Activated CD8-positive, alpha-beta T cell treated with anti-CD3 and anti-CD28 coated beads for 36 hours (primary cell): Measurements from ENCODE around the gene B4GALNT4. TPM values are rescaled to one million over a fixed set of nuclear protein-coding genes. Genes with fewer than 3 reads are reported as not detected.
"Not testable (repeated sequence)": the region's sequence is repeated elsewhere in the genome, so short reads cannot be mapped to it uniquely, and the experiment has no call there.

ENCODE experiments used
- ATAC-seq: fragments of 200-7000 bp; cut with Tn5 transposase; one replicate; pipeline ENCODE4 v1.10.0; 2021; ENCODE audit warnings: mild to moderate bottlenecking, moderate library complexity
- CTCF ChIA-PET: fragments of 350-600 bp; sonication (Branson Sonifier 250); formaldehyde crosslinking; loops from one replicate; lab custom pipeline; 2021; ENCODE audit warnings: antibody characterized with exemption; lab: Charles Lee
- POLR2A ChIA-PET: fragments of 350-600 bp; sonication (Branson Sonifier 250); formaldehyde crosslinking; loops from one replicate; lab custom pipeline; 2021; ENCODE audit warnings: antibody characterized with exemption; lab: Charles Lee
- DNase-seq: peaks from one replicate; pipeline ENCODE4 v3.0.0-alpha.2; 2020
- H3K27ac Mint-ChIP-seq: one replicate; pipeline ENCODE4 v1.8.0; 2021; ENCODE audit warnings: mild to moderate bottlenecking, mixed read lengths
- H3K27me3 Mint-ChIP-seq: one replicate; pipeline ENCODE4 v1.8.0; 2021; ENCODE audit warnings: mixed read lengths
- H3K36me3 Mint-ChIP-seq: one replicate; pipeline ENCODE4 v1.8.0; 2021; ENCODE audit warnings: low read depth, mixed read lengths
- H3K4me1 Mint-ChIP-seq: one replicate; pipeline ENCODE4 v1.8.0; 2021; ENCODE audit warnings: low read depth, mixed read lengths
- H3K4me3 Mint-ChIP-seq: one replicate; pipeline ENCODE4 v1.8.0; 2021; ENCODE audit warnings: mild to moderate bottlenecking, moderate library complexity, mixed read lengths
- H3K9me3 Mint-ChIP-seq: one replicate; pipeline ENCODE4 v1.8.0; 2021; ENCODE audit warnings: mixed read lengths
- intact Hi-C: fragments of 100-400 bp; cut with micrococcal nuclease; formaldehyde crosslinking; loops from one replicate; pipeline ENCODE4 v1.10.0; 2022
- total RNA-seq, 2 experiments: library from RNA; stranded (reverse); gene quantifications; one replicate each; pipeline ENCODE4 v1.2.3, GENCODE V29; 2021
- TF ChIP-seq, protein P1 (sequence below): fragments of 200-600 bp; IDR thresholded peaks from one replicate; pipeline ENCODE4 v1.8.0; 2022; ENCODE audit warnings: antibody characterized with exemption, mild to moderate bottlenecking

Gene B4GALNT4
- total RNA-seq = 1 to 10 TPM; 1.5 to 3.4 TPM

DNA sequence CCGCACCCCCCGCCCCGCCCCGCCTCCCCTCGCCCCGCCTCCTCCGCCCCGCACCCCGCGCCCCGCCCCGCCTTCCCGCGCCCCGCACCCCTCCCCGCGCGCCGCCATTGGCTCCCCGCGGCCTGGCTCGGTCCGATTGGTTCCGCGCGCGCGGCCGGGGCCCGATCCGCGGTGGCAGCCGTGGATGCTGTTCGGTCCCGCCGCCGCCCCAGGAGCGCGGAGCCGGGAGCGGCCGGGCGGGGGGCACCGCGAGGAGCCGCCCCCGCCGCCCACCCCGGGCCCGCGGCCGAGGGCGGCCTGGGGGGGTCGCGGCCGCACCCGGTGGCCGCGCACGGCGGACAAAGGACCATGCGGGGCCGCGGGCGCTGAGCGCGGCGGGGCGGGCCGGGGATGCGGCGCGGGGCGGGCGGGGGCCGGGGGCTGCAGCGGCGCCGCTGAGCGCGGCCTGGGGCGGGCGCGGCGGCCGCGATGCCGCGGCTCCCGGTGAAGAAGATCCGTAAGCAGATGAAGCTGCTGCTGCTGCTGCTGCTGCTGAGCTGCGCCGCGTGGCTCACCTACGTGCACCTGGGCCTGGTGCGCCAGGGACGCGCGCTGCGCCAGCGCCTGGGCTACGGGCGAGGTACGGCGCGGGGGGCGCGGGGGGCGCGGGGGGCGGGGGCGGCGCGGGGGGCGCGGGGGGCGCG, at the start of gene B4GALNT4:
B4GALNT4 (plus strand) TSS at position 164 of the 683 bp plus-strand sequence; CDS start at position 469, 305 bp downstream.
- Mint-ChIP-seq H3K27me3 (peaks cover 37% of the 10 kb centered on the region), H3K9me3 (peaks cover 1% of the 10 kb centered on the region), H3K4me1 (peaks cover 3% of the 10 kb centered on the region), H3K27ac (no peak within 1 kb of the TSS), H3K4me3 (peak within 1 kb of the TSS; percentile 62), H3K36me3 (no peaks in the 10 kb centered on the region)
- TF ChIP-seq, protein P1, sequence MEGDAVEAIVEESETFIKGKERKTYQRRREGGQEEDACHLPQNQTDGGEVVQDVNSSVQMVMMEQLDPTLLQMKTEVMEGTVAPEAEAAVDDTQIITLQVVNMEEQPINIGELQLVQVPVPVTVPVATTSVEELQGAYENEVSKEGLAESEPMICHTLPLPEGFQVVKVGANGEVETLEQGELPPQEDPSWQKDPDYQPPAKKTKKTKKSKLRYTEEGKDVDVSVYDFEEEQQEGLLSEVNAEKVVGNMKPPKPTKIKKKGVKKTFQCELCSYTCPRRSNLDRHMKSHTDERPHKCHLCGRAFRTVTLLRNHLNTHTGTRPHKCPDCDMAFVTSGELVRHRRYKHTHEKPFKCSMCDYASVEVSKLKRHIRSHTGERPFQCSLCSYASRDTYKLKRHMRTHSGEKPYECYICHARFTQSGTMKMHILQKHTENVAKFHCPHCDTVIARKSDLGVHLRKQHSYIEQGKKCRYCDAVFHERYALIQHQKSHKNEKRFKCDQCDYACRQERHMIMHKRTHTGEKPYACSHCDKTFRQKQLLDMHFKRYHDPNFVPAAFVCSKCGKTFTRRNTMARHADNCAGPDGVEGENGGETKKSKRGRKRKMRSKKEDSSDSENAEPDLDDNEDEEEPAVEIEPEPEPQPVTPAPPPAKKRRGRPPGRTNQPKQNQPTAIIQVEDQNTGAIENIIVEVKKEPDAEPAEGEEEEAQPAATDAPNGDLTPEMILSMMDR = no peak
- intact Hi-C loops = no loop called here
- DNase-seq = no peak
- CTCF ChIA-PET = interaction anchor here (0.6 to 1.5 kb wide), 2 partner anchors 11 to 135 kb away, joined by 3 to 6 read pairs; no protein-coding TSS in a partner anchor
- peak; percentile 45 for ATAC-seq
- POLR2A ChIA-PET = interaction anchor here (0.9 kb wide), 1 partner anchor 80 kb away, joined by 3 read pairs; the partner anchor contains the start of gene PGGHG

DNA sequence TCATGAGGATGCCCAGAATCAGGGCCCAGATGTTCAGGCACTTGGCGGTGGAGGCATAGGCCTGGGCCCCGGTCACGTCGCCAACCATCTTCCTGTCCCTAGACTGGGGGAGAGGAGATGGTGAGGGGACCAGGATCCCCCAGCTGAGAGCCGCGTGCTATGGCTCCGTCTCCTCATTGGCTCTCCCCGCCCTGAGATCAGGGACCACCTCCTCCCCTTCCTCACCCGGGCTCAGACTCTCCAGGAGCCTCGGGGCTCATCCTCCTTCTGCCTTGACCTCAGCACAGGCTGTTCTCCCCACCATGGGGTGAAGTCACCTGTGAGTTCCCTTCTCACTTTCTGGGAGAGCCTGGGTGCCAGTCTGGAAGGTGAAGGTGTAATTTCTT, 49.4 kb upstream of the B4GALNT4 start:
- peaks cover 35% of the 10 kb centered on the region for H3K36me3 Mint-ChIP-seq
- H3K9me3 Mint-ChIP-seq, H3K27me3 Mint-ChIP-seq: not testable (repeated sequence)
- peak; percentile 58 for DNase-seq
- peak overlapping the region; percentile 96 for H3K27ac Mint-ChIP-seq
- ChIA-PET CTCF (interaction anchor here (0.9 kb wide), 1 partner anchor 41 kb away, joined by 3 read pairs; no protein-coding TSS in a partner anchor), POLR2A (interaction anchor here (1.0 to 2.3 kb wide), 3 partner anchors 10 to 35 kb away, joined by 4 to 12 read pairs (median 8); partner anchors contain the start of gene IFITM5)
- H3K4me1 Mint-ChIP-seq = peaks cover 36% of the 10 kb centered on the region
- H3K4me3 Mint-ChIP-seq = peak overlapping the region; percentile 90
- ATAC-seq = peak; percentile 41
- intact Hi-C loops = loop anchor here (10.0 kb wide), 1 partner anchor 55 kb away; no protein-coding TSS in a partner anchor

- TF ChIP-seq, protein P1 = no peak
- Mint-ChIP-seq H3K36me3 (peaks cover 13% of the 10 kb centered on the region), H3K9me3 (no peaks in the 10 kb centered on the region), H3K4me3 (no peak overlapping the region), H3K27ac (no peak overlapping the region), H3K27me3 (no peaks in the 10 kb centered on the region), H3K4me1 (peaks cover 51% of the 10 kb centered on the region)
- CTCF ChIA-PET = interaction anchor here (1.0 to 1.4 kb wide), 4 partner anchors 17 to 73 kb away, joined by 3 to 4 read pairs (median 3); partner anchors contain the start of gene IFITM2
- ATAC-seq (no peak), DNase-seq (no peak)
- POLR2A ChIA-PET = interaction anchor here (0.7 to 4.9 kb wide), 4 partner anchors 8 to 116 kb away, joined by 3 to 41 read pairs (median 4); no protein-coding TSS in a partner anchor
- intact Hi-C loops = no loop called here
These were observed 45.1 kb upstream of the B4GALNT4 start for GRCh38 chr11:324156-324555.

DNA sequence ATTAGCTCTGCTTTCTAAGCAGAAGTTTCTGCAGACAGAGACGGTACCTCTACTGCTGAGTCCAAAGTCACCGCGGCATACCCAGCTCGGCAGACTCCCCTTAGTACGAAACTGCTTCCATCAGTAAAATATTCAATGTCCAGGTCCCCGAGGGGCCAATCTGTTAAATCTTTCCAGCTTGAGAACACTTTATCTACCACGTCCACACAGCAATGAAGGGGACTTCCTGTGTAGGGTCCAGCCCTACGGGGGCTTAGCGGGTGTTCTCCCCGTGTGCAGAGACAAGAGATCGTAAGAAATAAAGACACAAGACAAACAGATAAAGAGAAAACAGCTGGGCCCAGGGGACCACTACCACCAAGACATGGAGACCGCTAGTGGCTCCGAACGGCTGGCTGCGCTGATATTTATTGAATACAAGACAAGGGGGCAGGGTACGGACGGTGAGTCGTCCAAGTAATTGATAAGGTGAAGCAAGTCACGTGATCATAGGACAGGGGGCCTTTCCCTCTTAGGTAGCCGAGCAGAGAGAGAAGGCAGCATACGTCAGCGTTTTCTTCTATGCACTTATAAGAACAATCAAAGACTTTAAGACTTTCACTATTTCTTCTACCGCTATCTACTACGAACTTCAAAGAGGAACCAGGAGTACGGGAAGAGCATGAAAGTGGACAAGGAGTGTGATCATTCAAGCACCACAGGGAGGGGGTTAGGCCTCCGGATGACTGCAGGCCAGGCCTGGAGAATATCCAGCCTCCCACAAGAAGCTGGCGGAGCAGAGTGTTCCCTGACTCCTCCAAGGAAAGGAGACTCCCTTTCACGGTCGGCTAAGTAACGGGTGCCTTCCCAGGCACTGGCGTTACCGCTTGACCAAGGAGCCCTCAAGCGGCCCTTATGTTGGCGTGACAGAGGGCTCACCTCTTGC, 44.4 kb upstream of the B4GALNT4 start:
- H3K9me3 Mint-ChIP-seq, ATAC-seq, H3K36me3 Mint-ChIP-seq, intact Hi-C loops, H3K27me3 Mint-ChIP-seq, DNase-seq, H3K4me3 Mint-ChIP-seq, H3K27ac Mint-ChIP-seq: not testable (repeated sequence)
- ChIA-PET POLR2A (interaction anchor here (0.7 to 5.8 kb wide), 7 partner anchors 9 to 187 kb away, joined by 3 to 41 read pairs (median 4); no protein-coding TSS in a partner anchor), CTCF (interaction anchor here (1.0 to 1.4 kb wide), 5 partner anchors 8 to 74 kb away, joined by 3 to 4 read pairs (median 3); partner anchors contain the start of gene IFITM2)
- peaks cover 58% of the 10 kb centered on the region for H3K4me1 Mint-ChIP-seq

DNA sequence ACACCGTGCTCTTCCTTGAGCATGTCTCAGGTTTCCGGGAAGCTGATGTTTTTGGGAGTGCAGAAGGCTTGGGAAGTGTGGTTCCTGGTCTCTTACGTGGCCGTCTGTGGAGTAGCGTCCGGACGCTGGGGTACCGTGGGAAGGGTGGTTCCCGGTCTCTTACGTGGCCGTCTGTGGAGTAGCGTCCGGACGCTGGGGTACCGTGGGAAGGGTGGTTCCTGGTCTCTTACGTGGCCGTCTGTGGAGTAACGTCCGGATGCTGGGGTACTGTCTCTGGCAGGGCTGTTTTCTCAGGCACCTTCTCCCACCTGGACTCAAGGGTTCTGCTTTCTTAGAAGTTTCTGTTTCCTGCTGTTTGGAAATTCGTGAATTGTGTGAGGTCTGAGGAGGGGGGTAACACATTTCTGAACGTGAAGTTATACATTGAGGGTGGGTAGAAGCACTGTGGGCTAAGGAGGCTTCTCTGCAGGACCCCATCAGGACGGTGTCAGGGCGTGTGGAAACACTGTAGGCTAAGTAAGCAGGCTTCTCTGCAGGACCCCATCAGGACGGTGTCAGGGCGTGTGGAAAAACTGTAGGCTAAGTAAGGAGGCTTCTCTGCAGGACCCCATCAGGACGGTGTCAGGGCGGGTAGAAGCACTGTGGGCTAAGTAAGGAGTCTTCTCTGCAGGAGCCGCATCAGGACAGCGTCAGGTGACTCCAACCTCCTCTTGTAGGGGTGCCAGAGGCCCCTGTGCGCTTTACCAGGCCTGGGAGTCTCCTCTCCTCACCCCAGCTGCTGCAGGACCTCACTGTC, 43.3 kb upstream of the B4GALNT4 start:
- ChIA-PET CTCF (interaction anchor here (1.0 to 1.9 kb wide), 6 partner anchors 9 to 29 kb away, joined by 3 to 9 read pairs (median 3); no protein-coding TSS in a partner anchor), POLR2A (interaction anchor here (0.8 to 5.8 kb wide), 8 partner anchors 10 to 186 kb away, joined by 3 to 41 read pairs (median 4); no protein-coding TSS in a partner anchor)
- Mint-ChIP-seq H3K27ac (peak overlapping the region; percentile 99), H3K36me3 (no peaks in the 10 kb centered on the region), H3K9me3 (no peaks in the 10 kb centered on the region), H3K4me3 (peak overlapping the region; percentile 72), H3K27me3 (no peaks in the 10 kb centered on the region), H3K4me1 (peaks cover 63% of the 10 kb centered on the region)
- DNase-seq = peak; percentile 32
- intact Hi-C loops = no loop called here
- TF ChIP-seq, protein P1 = no peak
- peak; percentile 6 for ATAC-seq
